EH (cell line): ENCODE results near the gene ACER3.
"Not testable (repeated sequence)": the region's sequence is repeated elsewhere in the genome, so short reads cannot be mapped to it uniquely, and the experiment has no call there.

Experiments used
- DNase-seq: peaks from one replicate; pipeline ENCODE4 v3.0.0-alpha.2; 2015; ENCODE audit warnings: low read depth

Gene ACER3

DNA sequence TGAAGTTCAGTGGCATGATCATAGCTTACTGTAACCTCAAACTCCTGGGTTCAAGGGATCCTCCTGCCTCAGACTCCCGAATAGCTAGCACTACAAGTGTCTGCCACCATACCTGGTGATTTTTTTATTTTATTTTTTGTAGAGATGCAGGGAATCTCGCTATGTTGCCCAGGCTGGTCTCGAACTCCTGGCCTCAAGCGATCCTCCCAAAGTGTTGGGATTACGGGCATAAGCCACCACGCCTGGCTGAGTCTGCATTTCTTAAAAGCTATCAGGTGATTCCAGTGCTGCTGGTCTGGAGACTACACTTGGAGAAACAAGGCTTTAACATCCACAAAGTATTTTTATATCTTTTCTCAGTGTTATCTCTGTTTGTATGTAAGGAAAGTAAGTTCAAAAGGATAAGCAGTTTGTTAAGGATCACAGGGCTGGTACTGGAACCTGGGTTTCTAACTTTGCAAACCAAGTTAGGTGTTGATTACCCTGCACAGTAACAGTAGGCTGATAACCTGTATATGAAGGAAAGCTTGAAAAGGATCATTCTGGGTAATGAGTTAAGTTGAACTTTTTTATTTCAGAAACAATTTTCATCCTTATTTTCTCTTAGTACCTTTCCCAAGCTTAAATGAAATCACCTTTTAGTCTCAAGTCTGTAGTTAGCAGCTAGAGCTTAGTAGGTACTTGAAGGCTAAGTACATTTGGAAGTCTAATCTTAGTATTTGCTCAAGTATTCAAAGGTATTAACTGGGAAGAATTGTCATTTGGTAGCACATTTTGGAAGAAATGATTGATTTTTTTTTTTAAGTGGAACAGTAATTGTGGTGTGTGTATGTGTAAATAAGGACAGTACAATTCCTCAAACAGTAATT, 12.5 kb downstream of the ACER3 start:
- DNase-seq = no peak

DNA sequence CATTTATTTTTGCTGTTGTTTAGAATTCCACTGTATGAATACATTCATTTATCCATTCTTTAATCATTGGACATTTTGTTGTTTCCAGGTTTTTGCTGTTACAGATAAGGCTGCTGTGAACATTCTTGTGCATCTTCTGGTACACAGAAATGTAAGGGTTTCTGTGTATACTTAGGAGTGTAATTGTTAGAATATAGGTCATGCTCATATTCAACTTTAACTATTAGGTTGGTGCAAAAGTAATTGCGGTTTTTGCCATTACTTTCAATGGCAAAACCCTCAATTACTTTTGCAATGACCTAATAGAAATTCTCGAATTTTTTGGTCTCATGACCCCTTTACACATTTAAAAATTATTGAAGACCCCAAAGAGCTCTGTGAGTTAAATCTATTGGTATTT, 17.3 kb downstream of the ACER3 start:
- no peak for DNase-seq

GRCh38 chr11:76880314-76880713, 19.6 kb downstream of the ACER3 start:
- DNase-seq = peak; percentile 43

DNA sequence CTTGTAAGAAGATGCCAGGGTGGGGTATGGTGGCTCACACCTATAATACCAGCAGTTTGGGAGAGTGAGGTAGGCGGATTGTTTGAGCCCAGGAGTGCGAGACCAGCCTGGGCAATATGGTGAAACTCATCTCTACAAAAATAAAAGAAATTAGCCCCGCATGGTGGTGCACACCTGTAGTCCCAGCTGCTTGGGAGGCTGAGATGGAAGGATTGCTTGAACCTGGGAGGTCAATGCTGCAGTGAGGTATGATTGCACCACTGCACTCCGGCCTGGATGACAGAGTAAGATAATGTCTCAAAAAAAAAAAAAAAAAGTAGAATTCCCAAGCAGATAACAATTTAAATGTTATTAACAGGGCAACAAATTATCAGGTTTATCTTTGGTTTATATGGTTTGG, 20.2 kb downstream of the ACER3 start:
- DNase-seq = no peak

DNA sequence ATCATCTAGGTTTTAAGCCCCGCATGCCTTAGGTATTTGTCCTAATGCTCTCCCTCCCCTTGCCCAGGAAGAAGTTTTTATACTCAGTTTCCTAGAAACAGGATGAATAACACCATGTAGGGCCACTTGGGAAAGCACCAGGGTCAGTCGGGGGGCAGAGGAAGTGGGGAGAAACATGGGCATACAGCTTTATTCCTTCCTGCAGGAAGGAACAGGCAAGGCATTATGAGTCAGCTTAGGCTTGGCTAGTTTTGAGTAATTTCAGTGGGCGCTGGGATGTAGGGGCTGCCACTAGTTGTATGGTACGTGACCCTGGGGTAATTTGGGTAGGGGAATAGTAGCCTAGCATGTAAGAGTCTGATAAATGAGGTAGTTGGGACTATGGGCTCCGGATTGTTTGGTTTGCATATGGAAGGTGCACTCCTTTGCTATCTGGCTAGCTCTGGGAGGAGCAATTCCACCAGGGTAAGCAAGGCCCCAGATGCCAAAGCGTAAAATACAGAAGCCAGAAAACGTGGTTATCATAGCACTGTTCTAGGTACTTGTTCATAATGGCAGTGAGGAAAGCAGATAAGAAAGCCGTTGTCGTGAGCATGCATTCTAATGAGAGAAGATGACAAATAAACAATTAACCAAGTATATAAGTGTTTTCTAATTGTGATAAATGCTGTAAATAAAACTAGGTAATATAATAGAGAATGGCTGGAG, 24.8 kb downstream of the ACER3 start:
- peak; percentile 51 for DNase-seq

GRCh38 chr11:76888989-76889388, 28.3 kb downstream of the ACER3 start:
- DNase-seq = peak; percentile 2

DNA sequence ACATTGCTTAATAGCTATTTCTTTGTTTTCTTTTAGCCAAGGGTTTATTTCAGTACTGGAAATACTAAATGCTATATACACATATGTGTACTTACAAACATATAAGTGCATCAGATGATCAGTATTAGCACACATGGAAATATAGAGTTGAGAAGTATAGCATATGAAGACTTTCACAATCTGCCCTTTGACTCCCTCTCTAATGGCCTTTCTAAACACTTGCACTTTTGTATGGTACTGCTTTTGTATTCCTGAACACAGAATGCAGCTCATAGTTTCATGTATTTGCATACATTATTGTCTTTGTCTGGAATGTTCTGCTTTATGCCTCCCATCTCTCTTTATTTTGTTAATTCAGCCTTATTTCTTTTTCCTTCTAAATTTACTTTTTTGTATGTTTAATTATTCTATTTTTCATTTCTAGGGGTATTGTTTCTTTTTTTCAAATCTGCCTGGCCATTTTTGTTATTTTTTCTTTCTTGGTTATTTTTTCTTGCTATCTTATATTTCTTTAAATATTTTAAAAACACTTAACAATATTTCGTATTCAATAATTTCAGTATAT, 28.8 kb downstream of the ACER3 start:
- no peak for DNase-seq

DNA sequence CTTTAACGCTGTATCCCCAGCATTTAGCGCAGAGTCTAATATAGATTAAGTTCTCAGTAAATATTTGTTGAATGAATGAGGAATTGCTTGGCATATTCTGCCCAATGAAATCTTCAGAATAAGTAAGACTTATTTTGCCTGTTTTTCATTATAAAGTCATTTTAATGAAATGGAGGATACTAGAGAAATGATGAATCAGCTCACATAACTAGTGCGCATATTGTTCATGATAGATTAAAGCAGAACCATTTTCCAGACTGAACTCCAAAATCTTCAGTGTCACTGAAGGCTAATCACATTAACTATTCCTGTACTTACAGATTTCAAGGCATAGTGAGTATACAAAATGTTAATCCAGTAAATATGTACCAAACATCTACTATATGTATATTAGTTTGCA, 29.6 kb downstream of the ACER3 start:
- DNase-seq = no peak

GRCh38 chr11:76891285-76891684, 30.6 kb downstream of the ACER3 start:
- DNase-seq = no peak

DNA sequence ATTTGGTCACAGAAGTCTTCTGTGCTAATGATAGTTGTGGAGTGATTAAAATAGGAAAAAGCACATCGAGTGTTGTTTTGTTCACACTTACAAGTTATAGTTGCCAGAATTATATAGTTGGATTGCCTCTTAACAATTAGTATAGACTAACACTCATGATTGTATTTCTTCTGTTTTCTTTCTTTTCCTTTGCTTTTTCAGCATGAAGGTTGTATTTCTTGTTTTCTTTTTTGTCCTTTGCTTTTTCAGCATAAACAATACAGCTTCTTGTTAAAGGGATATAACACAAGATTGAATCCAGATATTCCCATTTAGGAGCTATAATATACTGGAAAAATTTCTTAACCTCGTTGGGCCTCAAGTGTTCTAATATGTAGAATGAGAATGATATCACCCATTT, 31.1 kb downstream of the ACER3 start:
- DNase-seq = no peak

- no peak for DNase-seq
Measured at GRCh38 chr11:76892306-76892705, 31.6 kb downstream of the ACER3 start.

- no peak for DNase-seq
Measured at GRCh38 chr11:76897233-76897632, 36.5 kb downstream of the ACER3 start.

DNA sequence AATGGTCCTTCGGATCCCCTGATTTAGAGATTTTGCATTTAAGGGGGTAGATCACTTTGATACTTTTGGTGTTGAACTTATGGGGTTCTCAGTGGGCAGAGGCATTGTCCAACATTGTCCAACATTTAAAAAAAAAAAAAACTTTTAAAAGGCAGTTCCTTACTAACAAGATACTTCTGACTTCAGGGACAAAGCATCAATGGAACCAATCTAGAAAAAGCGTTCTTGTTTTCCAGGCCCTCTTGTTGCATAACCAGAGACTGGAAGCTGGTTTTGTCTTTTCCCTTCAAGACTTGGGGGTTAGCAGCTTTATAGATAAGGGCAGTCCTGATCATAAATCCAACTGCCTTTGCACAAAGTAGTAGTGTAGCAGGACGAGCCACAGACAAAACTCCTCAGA, 40.4 kb downstream of the ACER3 start:
- DNase-seq = no peak

GRCh38 chr11:76901622-76902021, 40.9 kb downstream of the ACER3 start:
- DNase-seq = not testable (repeated sequence)

GRCh38 chr11:76902121-76903014, 41.6 kb downstream of the ACER3 start:
- no peak for DNase-seq

DNA sequence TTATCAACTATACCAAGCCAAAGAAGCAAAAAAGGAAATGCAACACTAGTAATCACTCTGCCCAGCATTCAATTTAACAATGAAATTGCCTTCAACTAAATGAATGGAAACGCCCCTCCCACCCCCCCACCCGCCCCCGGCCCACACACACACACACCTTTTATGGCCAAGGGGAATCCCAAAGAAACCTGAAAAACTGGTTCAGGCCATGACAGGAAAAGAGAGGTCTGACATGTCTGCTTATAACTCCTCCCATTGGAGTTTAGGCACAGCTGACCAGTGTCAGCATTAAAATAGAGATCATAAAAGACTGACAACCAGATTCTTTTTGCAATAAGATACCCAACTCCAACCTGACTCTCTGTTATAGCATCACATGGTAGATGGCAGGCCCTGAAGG, 42.6 kb downstream of the ACER3 start:
- DNase-seq = no peak

GRCh38 chr11:76910620-76911414, 50.1 kb downstream of the ACER3 start:
- DNase-seq = peak; percentile 24

GRCh38 chr11:76911415-76911808, 50.7 kb downstream of the ACER3 start:
- no peak for DNase-seq

- DNase-seq = no peak
Measured at GRCh38 chr11:76916712-76917111, 56.0 kb downstream of the ACER3 start.

GRCh38 chr11:76918941-76919386, 58.2 kb downstream of the ACER3 start:
- DNase-seq = peak; percentile 68

GRCh38 chr11:76919467-76919866, 58.7 kb downstream of the ACER3 start:
- no peak for DNase-seq
